ENCODE data around the gene STXBP5.

The STXBP5 gene

GRCh38 chr6:147238906-147239305, 34.7 kb downstream of the STXBP5 start:
- no peak overlapping the region for H3K27ac ChIP-seq (ENCODE audit: low read depth, low read length, poor library complexity, severe bottlenecking)
- H3K4me1 ChIP-seq (ENCODE audit: insufficient read depth, low read length, severe bottlenecking), result no peaks in the 10 kb centered on the region
- TF ChIP-seq CTCF (IDR thresholded peaks at IDR 0.05; ENCODE audit: low read length) (no peak), EZH2 (IDR thresholded peaks at IDR 0.05; ENCODE audit: borderline replicate concordance, low read length) (no peak)
- 0 out of 2 replicates have a peak, but pooled peaks cover 6% of the 10 kb centered on the region for H3K36me3 ChIP-seq (ENCODE audit: insufficient read depth, low read length)
- no peaks in the 10 kb centered on the region for H3K79me2 ChIP-seq (ENCODE audit: insufficient read depth, low read length)
- no peak overlapping the region for H2AFZ ChIP-seq (ENCODE audit: low read length)
- H3K27me3 ChIP-seq (ENCODE audit: insufficient read depth, low read length), result no peaks in the 10 kb centered on the region
- H3F3A ChIP-seq (ENCODE audit: insufficient read depth, low read length), result no peaks in the 10 kb centered on the region
- H3K4me2 ChIP-seq (ENCODE audit: low read length), result no peak overlapping the region
- H4K20me1 ChIP-seq (ENCODE audit: insufficient read depth, low read length), result no peaks in the 10 kb centered on the region
- no peaks in the 10 kb centered on the region for H3K9me3 ChIP-seq (ENCODE audit: low read length)
- no peak overlapping the region for H3K4me3 ChIP-seq (ENCODE audit: low read depth, low read length, poor library complexity, severe bottlenecking)
- H3K9me2 ChIP-seq (ENCODE audit: low read depth, low read length), result no peaks in the 10 kb centered on the region
- H3K9ac ChIP-seq (ENCODE audit: low read length), result no peak overlapping the region

GRCh38 chr6:147244832-147245231, 40.6 kb downstream of the STXBP5 start:
- Histone ChIP-seq H3K9me2 (ENCODE audit: low read depth, low read length) (no peaks in the 10 kb centered on the region), H2AFZ (ENCODE audit: low read length) (no peak overlapping the region), H3K4me1 (ENCODE audit: insufficient read depth, low read length, severe bottlenecking) (no peaks in the 10 kb centered on the region), H4K20me1 (ENCODE audit: insufficient read depth, low read length) (no peaks in the 10 kb centered on the region), H3K9ac (ENCODE audit: low read length) (no peak overlapping the region), H3K36me3 (ENCODE audit: insufficient read depth, low read length) (peaks cover 7% of the 10 kb centered on the region; the same call in 1 of the 2 replicates), H3K9me3 (ENCODE audit: low read length) (no peaks in the 10 kb centered on the region), H3K4me2 (ENCODE audit: low read length) (no peak overlapping the region), H3K27me3 (ENCODE audit: insufficient read depth, low read length) (no peaks in the 10 kb centered on the region), H3F3A (ENCODE audit: insufficient read depth, low read length) (no peaks in the 10 kb centered on the region), H3K79me2 (ENCODE audit: insufficient read depth, low read length) (no peaks in the 10 kb centered on the region), H3K27ac (ENCODE audit: low read depth, low read length, poor library complexity, severe bottlenecking) (no peak overlapping the region), H3K4me3 (ENCODE audit: low read depth, low read length, poor library complexity, severe bottlenecking) (no peak overlapping the region)
- TF ChIP-seq EZH2 (IDR thresholded peaks at IDR 0.05; ENCODE audit: borderline replicate concordance, low read length) (no peak), CTCF (IDR thresholded peaks at IDR 0.05; ENCODE audit: low read length) (no peak)

GRCh38 chr6:147245693-147246092, 41.5 kb downstream of the STXBP5 start:
- H3K36me3 ChIP-seq (ENCODE audit: insufficient read depth, low read length), result peaks cover 10% of the 10 kb centered on the region

More at GRCh38 chr6:147245693-147246092, 41.5 kb downstream of the STXBP5 start:
- Histone ChIP-seq H3K27me3 (ENCODE audit: insufficient read depth, low read length) (no peaks in the 10 kb centered on the region), H3K27ac (ENCODE audit: low read depth, low read length, poor library complexity, severe bottlenecking) (no peak overlapping the region), H3K9me2 (ENCODE audit: low read depth, low read length) (no peaks in the 10 kb centered on the region), H3F3A (ENCODE audit: insufficient read depth, low read length) (no peaks in the 10 kb centered on the region), H3K4me2 (ENCODE audit: low read length) (no peak overlapping the region), H3K4me3 (ENCODE audit: low read depth, low read length, poor library complexity, severe bottlenecking) (no peak overlapping the region), H4K20me1 (ENCODE audit: insufficient read depth, low read length) (no peaks in the 10 kb centered on the region), H3K9me3 (ENCODE audit: low read length) (no peaks in the 10 kb centered on the region), H3K79me2 (ENCODE audit: insufficient read depth, low read length) (no peaks in the 10 kb centered on the region), H2AFZ (ENCODE audit: low read length) (no peak overlapping the region), H3K9ac (ENCODE audit: low read length) (no peak overlapping the region), H3K4me1 (ENCODE audit: insufficient read depth, low read length, severe bottlenecking) (no peaks in the 10 kb centered on the region)
- TF ChIP-seq EZH2 (IDR thresholded peaks at IDR 0.05; ENCODE audit: borderline replicate concordance, low read length) (no peak), CTCF (IDR thresholded peaks at IDR 0.05; ENCODE audit: low read length) (no peak)
